ENCODE data around the gene PCDHB5.
"Not testable (repeated sequence)": the region's sequence is repeated elsewhere in the genome, so short reads cannot be mapped to it uniquely, and the experiment has no call there.

DNA sequence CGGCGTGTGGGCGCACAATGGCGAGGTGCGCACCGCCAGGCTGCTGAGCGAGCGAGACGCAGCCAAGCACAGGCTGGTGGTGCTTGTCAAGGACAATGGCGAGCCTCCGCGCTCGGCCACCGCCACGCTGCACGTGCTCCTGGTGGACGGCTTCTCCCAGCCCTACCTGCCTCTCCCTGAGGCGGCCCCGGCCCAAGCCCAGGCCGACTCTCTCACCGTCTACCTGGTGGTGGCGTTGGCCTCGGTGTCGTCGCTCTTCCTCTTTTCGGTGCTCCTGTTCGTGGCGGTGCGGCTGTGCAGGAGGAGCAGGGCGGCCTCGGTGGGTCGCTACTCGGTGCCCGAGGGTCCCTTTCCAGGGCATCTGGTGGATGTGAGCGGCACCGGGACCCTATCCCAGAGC is 17.1 kb downstream of the PCDHB5 start:
- TF ChIP-seq, protein P1, sequence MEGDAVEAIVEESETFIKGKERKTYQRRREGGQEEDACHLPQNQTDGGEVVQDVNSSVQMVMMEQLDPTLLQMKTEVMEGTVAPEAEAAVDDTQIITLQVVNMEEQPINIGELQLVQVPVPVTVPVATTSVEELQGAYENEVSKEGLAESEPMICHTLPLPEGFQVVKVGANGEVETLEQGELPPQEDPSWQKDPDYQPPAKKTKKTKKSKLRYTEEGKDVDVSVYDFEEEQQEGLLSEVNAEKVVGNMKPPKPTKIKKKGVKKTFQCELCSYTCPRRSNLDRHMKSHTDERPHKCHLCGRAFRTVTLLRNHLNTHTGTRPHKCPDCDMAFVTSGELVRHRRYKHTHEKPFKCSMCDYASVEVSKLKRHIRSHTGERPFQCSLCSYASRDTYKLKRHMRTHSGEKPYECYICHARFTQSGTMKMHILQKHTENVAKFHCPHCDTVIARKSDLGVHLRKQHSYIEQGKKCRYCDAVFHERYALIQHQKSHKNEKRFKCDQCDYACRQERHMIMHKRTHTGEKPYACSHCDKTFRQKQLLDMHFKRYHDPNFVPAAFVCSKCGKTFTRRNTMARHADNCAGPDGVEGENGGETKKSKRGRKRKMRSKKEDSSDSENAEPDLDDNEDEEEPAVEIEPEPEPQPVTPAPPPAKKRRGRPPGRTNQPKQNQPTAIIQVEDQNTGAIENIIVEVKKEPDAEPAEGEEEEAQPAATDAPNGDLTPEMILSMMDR (IDR thresholded peaks at IDR 0.05) = not testable (repeated sequence)
- not testable (repeated sequence) for TF ChIP-seq POLR2A (IDR thresholded peaks at IDR 0.05)
